Measurements from ENCODE around the gene ATAD3A. TPM values are rescaled to one million over a fixed set of nuclear protein-coding genes. Genes with fewer than 3 reads are reported as not detected.

Gene ATAD3A
- total RNA-seq, 1 experiment from 2014 or later, result 55.8 TPM

GRCh38 chr1:1534401-1535154 is 22.6 kb downstream of the ATAD3A start:
- Histone ChIP-seq H3K14ac (ENCODE audit: insufficient read depth, low read length) (no peak overlapping the region), H4K5ac (ENCODE audit: insufficient read length, low read depth, low read length) (no peak overlapping the region), H3K9me3 (ENCODE audit: control insufficient read depth, low read depth, low read length) (no peaks in the 10 kb centered on the region), H4K91ac (ENCODE audit: insufficient read length, low read depth, low read length) (no peak overlapping the region), H3K4me2 (ENCODE audit: insufficient read depth, insufficient read length, low read length) (no peak overlapping the region), H3K18ac (ENCODE audit: insufficient read length, low read depth, low read length) (no peak overlapping the region), H2BK5ac (ENCODE audit: insufficient read length, low read length) (no peak overlapping the region), H2AK5ac (ENCODE audit: insufficient read length, low read length) (no peak overlapping the region), H3K27me3 (ENCODE audit: insufficient read depth, low read length) (no peaks in the 10 kb centered on the region), H3K4ac (ENCODE audit: low read depth, low read length) (no peak overlapping the region), H2BK120ac (ENCODE audit: low read depth, low read length, poor library complexity, severe bottlenecking) (no peak overlapping the region), H2AFZ (ENCODE audit: low read length) (no peak overlapping the region), H3K79me2 (ENCODE audit: insufficient read depth, low read length) (no peaks in the 10 kb centered on the region), H3K27ac (ENCODE audit: insufficient read length, low read depth, low read length) (no peak overlapping the region), H2BK20ac (ENCODE audit: low read depth, low read length, poor library complexity, severe bottlenecking) (no peak overlapping the region), H3K23me2 (ENCODE audit: insufficient read length, low read depth, low read length, poor library complexity, severe bottlenecking) (peaks cover 2% of the 10 kb centered on the region), H3K79me1 (ENCODE audit: insufficient read depth, low read depth, low read length, poor library complexity, severe bottlenecking) (no peaks in the 10 kb centered on the region), H3K4me1 (ENCODE audit: insufficient read depth, low read length) (no peaks in the 10 kb centered on the region), H3K56ac (ENCODE audit: insufficient read length, low read depth, low read length) (no peak overlapping the region), H3T11ph (ENCODE audit: low read length) (no peak overlapping the region), H3K9ac (ENCODE audit: extremely low read depth, insufficient read length, low read length) (no peak overlapping the region), H4K20me1 (ENCODE audit: control insufficient read depth, insufficient read depth, insufficient read length) (no peaks in the 10 kb centered on the region), H2BK15ac (ENCODE audit: low read depth, low read length) (no peak overlapping the region), H2BK12ac (ENCODE audit: insufficient read length, low read depth, low read length) (no peak overlapping the region), H4K8ac (replicated peaks; ENCODE audit: insufficient read length, low read depth, low read length) (no peak overlapping the region), H3K23ac (ENCODE audit: insufficient read length, low read depth, low read length) (no peak overlapping the region)
- H3K4me1 Mint-ChIP-seq, result peaks cover 0 to 4% of the 10 kb centered on the region in 2 experiments; a peak in 2 of 4 replicates
- peaks cover 7 to 8% of the 10 kb centered on the region in 2 experiments; a peak in 4 of 5 replicates for H3K9me3 Mint-ChIP-seq
- H3K27me3 Mint-ChIP-seq (ENCODE audit: low read depth), result no peaks in the 10 kb centered on the region
- no CpG with 5 or more reads among the region's 31 CpGs for WGBS (ENCODE audit: extremely low coverage, insufficient read length, low lambda C conversion rate)
- no peak overlapping the region for H3K4me3 Mint-ChIP-seq
- no peak for DNase-seq
- no peak for TF ChIP-seq CTCF (conservative IDR thresholded peaks at IDR 0.05)
- H3K27ac Mint-ChIP-seq, result no peak overlapping the region
- peaks cover 16 to 30% (median 22%) of the 10 kb centered on the region in 3 experiments for H3K36me3 Mint-ChIP-seq (ENCODE audit: insufficient read depth in 1 of 3, low read depth in 3 of 3)
